ENCODE results near the gene RAB41.
"Not testable (repeated sequence)": the region's sequence is repeated elsewhere in the genome, so short reads cannot be mapped to it uniquely, and the experiment has no call there.

The RAB41 gene

DNA sequence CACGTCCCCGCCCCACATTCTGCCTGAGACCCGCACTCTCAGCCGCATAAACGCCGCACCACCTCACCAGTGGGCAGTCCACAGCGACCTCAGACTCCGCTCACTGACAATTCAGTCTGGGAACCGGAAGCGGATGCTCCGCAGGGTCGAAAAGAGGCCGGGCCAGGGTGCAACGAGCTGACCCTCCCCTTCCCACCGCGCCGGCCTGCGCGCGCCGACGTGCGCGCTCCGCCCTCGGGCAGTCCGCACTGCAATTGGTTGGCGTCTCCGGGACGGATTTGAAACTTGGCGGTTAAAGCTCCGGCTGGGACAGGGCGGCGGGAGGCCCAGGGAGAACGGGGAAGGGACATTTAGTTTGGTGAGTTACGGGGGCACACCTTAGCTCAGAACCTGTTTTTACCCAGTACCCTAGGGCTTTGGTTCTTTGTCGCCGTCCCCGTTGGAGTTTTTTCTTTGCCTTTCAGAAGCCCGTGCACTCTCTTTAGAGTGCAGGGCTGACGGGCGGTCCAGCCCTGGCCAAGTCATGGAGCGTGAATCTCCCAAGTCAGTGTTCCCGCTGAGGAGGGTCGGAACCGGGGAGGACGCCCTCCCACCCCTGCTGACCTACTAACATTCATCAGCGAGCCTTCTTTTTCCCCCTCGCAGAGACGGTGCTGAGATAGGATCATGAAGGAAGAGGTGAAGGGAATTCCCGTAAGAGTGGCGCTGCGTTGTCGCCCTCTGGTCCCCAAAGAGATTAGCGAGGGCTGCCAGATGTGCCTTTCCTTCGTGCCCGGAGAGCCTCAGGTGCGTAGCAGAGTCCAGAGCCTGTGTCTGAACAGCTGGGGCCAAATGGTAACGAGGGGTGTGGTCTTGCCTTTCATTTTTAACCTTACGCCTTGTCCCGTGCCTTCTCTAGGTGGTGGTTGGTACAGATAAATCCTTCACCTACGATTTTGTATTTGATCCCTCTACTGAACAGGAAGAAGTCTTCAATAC lies 8.1 kb downstream of the RAB41 start, which contains the start of the genes KIF4A and PDZD11:
Gene KIF4A (plus strand): TSS at position 312 of the 978 bp plus-strand sequence. CDS start 355 bp downstream, at position 667.
Gene PDZD11 (minus strand): TSS at position 135 of the 978 bp plus-strand sequence. CDS start 586 bp downstream, outside the sequence.
- peak in 54 of 56 donors; percentile 3 to 77 (median 40) for DNase-seq

DNA sequence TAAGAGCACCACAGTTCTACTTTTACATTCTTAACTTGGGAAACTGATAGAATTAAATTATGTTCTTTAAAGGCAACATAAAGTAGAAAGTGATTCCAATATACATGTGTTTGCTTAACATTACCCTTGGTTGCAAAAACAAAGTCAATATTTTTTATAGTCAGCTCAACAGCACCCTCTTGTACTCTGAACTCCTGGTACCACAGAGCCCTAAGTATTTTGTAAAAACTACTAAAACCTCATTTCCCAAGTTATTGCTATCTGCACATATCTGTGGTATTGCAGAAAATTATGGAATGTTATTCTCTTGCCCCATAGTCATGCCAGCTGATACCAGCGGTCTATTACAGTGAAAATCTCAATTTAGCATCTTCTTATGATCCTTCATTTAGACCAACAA lies 10.8 kb downstream of the RAB41 start:
- DNase-seq: no peak

DNA sequence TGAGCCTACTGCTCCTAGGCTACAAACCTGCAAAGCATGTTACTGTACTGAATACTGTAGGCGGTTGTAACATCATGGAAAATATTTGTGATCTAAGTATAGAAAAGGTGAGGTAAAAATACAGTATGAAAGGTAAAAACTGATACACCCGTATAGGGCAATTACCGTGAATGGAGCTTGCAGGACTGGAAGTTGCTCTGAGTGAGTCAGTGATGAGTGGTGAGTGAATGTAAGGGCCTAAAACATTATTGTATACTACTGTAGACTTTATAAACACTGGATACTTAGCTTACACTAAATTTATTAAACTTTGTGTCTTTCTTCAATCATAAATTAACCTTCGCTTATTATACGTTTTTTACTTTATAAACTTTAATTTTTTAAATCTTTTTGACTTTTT lies 11.6 kb downstream of the RAB41 start:
- no peak for DNase-seq

DNA sequence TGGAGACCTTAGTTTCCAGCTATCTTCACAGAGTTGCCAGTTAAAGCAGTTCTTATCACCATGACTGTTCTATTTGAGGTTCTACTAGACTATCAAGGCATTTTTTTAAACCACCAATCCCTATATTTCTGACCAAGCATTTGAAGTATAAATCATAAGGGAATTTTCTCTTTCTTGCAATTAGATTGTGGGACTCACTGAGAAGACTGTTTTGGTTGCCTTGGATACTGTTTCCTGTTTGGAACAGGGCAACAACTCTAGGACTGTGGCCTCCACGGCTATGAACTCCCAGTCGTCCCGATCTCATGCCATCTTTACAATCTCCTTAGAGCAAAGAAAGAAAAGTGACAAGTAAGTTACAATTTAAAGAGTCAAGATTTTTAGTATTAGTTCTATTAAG lies 19.7 kb downstream of the RAB41 start:
- DNase-seq: no peak

DNA sequence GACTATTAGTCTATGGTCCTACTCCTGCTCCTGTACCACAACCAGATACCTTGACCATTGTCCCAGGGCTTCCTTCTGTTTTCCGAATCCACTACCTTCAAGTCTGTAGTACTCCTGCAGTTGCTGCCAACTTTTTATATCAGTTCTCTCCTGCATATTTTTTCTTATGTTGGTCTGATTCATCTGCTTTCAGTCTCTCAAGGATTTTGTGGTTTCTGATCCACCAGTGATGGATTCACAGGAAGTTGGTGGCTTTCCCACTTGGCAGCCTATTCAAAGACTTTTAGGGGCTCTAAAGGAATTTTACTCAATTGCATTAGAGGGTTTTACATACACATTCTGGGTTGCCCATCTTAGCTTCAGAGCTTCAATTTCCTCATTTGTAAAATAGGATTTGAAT lies 31.5 kb downstream of the RAB41 start:
- no peak for DNase-seq

DNA sequence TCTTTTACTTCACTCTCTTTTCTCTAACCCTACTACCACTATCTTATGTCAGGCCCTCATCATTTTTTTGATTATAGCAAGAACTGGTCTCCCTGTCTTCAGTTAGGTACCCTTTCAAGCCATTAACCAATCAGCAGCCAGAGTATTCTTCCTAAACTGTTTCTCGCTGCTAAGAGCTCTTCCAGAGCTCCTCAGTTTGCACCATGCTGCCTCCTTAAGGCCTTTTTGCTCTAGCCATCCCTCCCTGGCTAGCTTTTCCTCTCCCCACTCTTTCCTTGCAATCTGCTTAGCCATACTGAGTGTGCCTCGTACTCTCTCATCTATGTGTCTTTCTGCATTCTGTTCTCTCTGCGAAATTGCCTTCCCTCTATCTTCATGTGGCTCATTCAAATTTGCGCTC lies 40.8 kb downstream of the RAB41 start:
- DNase-seq: no peak

DNA sequence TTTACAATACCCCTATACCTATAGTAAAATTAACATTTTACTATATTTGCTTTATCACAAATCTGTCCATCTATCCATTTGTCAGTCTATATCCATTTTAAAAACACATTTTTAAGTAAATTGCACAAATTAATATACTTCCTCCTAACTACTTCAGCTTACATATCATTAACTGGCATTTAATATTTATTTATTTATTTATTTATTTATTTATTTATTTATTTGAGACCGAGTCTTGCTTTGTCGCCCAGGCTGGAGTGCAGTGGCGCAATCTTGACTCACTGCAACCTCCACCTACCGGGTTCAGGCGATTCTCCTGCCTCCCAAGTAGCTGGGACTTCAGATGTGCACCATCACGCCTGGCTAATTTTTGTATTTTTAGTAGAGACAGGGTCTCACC lies 41.7 kb downstream of the RAB41 start:
- DNase-seq: not testable (repeated sequence)

DNA sequence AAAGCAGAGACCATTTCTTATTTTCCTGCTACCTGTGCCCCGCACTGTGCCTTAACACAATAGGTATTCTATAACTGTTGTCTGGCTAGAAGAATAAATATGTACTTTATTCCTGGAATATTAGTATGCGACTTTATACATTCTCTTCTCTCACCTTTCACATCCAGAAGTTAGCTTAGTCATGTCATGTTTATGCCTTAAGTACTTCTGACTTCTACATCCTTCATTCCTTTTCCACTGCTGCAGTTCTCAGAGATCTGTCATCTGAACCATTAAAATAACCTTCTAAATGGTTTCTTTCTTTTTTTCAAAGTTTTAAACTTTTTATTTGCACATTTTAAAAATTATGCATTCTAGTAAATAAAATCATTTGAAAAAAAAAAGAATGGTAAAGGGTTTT lies 42.4 kb downstream of the RAB41 start:
- no peak for DNase-seq

DNA sequence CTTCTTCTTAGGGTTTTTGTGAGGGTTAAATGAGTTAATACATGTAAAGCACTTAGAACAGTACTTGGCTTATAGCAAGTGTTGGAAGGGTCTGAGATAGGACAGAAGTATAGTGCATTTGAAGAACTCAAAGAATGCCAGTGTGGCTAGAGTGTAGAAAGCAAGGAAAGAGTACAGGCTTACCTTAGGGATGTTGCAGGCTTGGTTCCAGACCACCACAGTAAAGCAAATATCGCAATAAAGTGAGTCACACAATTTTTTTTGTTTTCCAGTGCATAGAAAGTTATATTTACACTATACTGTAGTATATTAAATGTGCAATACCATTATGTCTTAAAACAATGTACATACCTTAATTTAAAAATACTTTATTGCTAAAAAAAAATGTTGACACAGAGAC lies 49.2 kb downstream of the RAB41 start:
- DNase-seq: no peak

DNA sequence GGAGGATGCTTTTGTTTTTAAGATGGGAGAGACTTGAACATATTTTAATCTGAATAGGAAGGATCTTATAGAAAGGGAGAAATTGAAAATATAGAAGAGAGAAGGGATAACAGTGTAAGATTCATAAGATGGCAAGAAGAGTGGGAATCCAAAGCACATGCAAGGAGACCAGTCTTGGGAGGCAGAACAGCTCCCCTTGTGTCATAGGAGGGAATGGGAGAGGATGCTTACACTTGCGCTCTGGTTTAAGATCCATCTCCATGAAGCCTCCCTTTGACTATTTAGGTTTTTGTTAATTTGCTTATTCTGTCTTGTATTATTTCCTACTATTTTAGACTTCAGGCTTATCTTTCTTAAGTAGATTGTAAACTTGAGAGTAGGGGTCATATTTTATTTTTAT lies 50.6 kb downstream of the RAB41 start:
- DNase-seq: no peak

All from amygdala (tissue), 56 donors.